ENCODE measurements around the gene PRKAR2B.

DNA sequence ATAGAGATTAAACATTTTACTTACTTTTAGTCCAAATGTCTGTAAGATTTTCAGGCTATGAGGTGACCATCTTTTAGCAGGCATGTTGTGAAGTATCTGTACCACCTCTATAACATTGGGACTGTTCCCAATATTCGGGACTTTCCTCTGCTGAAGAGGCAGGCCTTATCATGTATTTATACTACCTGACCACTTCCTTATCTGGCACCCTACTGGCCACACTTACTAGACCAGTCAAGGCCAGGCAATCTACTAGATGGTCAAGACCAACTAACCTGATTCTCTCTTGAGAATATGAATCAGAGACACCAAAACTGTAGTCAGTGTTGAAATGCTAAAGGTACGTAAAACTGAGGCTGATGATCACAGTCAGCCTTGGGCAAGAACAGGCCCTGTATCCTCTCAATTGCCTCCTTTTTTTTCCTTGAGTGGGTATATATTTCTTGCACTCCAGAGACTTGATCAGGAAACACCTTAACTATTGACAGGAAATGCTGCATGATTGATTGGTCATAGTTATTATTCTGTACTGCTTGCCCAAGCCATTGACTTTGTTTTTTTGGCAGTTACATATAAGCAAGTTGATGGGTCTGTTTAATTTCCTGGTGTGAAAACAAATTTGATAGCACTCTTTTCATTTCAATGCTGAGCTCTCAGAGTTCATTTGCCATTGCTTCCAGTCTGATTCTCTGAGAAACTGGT is 5.2 kb upstream of the PRKAR2B start:
- TF ChIP-seq, protein P1, sequence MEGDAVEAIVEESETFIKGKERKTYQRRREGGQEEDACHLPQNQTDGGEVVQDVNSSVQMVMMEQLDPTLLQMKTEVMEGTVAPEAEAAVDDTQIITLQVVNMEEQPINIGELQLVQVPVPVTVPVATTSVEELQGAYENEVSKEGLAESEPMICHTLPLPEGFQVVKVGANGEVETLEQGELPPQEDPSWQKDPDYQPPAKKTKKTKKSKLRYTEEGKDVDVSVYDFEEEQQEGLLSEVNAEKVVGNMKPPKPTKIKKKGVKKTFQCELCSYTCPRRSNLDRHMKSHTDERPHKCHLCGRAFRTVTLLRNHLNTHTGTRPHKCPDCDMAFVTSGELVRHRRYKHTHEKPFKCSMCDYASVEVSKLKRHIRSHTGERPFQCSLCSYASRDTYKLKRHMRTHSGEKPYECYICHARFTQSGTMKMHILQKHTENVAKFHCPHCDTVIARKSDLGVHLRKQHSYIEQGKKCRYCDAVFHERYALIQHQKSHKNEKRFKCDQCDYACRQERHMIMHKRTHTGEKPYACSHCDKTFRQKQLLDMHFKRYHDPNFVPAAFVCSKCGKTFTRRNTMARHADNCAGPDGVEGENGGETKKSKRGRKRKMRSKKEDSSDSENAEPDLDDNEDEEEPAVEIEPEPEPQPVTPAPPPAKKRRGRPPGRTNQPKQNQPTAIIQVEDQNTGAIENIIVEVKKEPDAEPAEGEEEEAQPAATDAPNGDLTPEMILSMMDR (IDR thresholded peaks at IDR 0.05 in 8 of 11, conservative IDR thresholded peaks at IDR 0.05 in 3 of 11) = no peak
- no peak for TF ChIP-seq POLR2A (IDR thresholded peaks at IDR 0.05)
- TF ChIP-seq POLR2AphosphoS5 (IDR thresholded peaks at IDR 0.05) = no peak

Data from spleen (tissue), 7 donors.